Stimulated activated CD8-positive, alpha-beta memory T cell treated with anti-CD3 and anti-CD28 coated beads, Interleukin-15, amount 100 ng/mL, for 24 hours (primary cell): ENCODE data around the gene MT2A.
"Not testable (repeated sequence)": the region's sequence is repeated elsewhere in the genome, so short reads cannot be mapped to it uniquely, and the experiment has no call there.

Experiments
- DNase-seq: peaks from one replicate; pipeline ENCODE4 v3.0.0-alpha.2; 2020; ENCODE audit warnings: low read depth

The MT2A gene

GRCh38 chr16:56608043-56608875 is at the start of gene MT2A:
TSS of gene MT2A (plus strand) at chr16:56608584. CDS start at chr16:56608656, 72 bp downstream.
- peak; percentile 68 for DNase-seq

- DNase-seq = no peak
Measured at GRCh38 chr16:56559109-56559508, 49.3 kb upstream of the MT2A start.

- no peak for DNase-seq
Measured at GRCh38 chr16:56560447-56560846, 47.9 kb upstream of the MT2A start.

- DNase-seq = no peak
Measured at GRCh38 chr16:56561126-56561525, 47.3 kb upstream of the MT2A start.

GRCh38 chr16:56564793-56565477 is 43.4 kb upstream of the MT2A start, which contains the start of gene MT4:
TSS of gene MT4 (plus strand) at chr16:56565073. CDS start at chr16:56565129, 56 bp downstream.
- no peak for DNase-seq

- no peak for DNase-seq
Measured at GRCh38 chr16:56569971-56570370, 38.4 kb upstream of the MT2A start.

GRCh38 chr16:56571525-56571924 is 36.9 kb upstream of the MT2A start:
- DNase-seq = no peak

- no peak for DNase-seq
Measured at GRCh38 chr16:56574625-56575024, 33.8 kb upstream of the MT2A start.

GRCh38 chr16:56576585-56577299 is 31.6 kb upstream of the MT2A start:
- DNase-seq = peak; percentile 75

- DNase-seq = no peak
Measured at GRCh38 chr16:56577300-56577625, 31.1 kb upstream of the MT2A start.

- no peak for DNase-seq
Measured at GRCh38 chr16:56580391-56581048, 27.9 kb upstream of the MT2A start.

GRCh38 chr16:56582911-56583310 is 25.5 kb upstream of the MT2A start:
- DNase-seq = not testable (repeated sequence)

GRCh38 chr16:56583351-56584168 is 24.8 kb upstream of the MT2A start:
- DNase-seq = no peak

- DNase-seq = no peak
Measured at GRCh38 chr16:56584276-56584675, 24.1 kb upstream of the MT2A start.

GRCh38 chr16:56588781-56589140 is 19.6 kb upstream of the MT2A start:
- DNase-seq = no peak

- DNase-seq = no peak
Measured at GRCh38 chr16:56589141-56590039, 19.0 kb upstream of the MT2A start, which contains the start of gene MT3. TSS of gene MT3 (plus strand) at chr16:56589528. CDS start at chr16:56589591, 63 bp downstream.

- no peak for DNase-seq
Measured at GRCh38 chr16:56591377-56592060, 16.9 kb upstream of the MT2A start.

GRCh38 chr16:56593573-56594291 is 14.7 kb upstream of the MT2A start:
- DNase-seq = no peak

- DNase-seq = no peak
Measured at GRCh38 chr16:56594292-56594619, 14.1 kb upstream of the MT2A start.
